Right ventricle myocardium inferior (tissue), 1 donor: ENCODE results near the gene CAMTA1. TPM values are rescaled to one million over a fixed set of nuclear protein-coding genes. Genes with fewer than 3 reads are reported as not detected.
"Not testable (repeated sequence)": the region's sequence is repeated elsewhere in the genome, so short reads cannot be mapped to it uniquely, and the experiment has no call there.

Experiments used
- ATAC-seq: fragments of 200-7000 bp; cut with Tn5 transposase; one replicate; pipeline ENCODE4 v1.9.1; 2020; ENCODE audit warnings: mild to moderate bottlenecking, moderate library complexity
- DNase-seq: peaks from one replicate; pipeline ENCODE4 v3.0.0; 2021; ENCODE audit errors: missing footprints
- intact Hi-C: fragments of 100-400 bp; cut with DNase I; formaldehyde crosslinking; loops from one replicate; pipeline ENCODE4 v1.11.0; 2022
- total RNA-seq: library from RNA; stranded (reverse); fragmentation: NEBNext Ultra II Directional; extraction: Animal tissue kit (Norgen Biotek cat#: 25700); gene quantifications from one replicate; pipeline ENCODE4 v1.2.1, GENCODE V29; 2021
- donor health status: DM: no; HTN: yes; CAD: no; lungs with severe emphysema.

CAMTA1 gene
- total RNA-seq, 1 donor from 2014 or later, result 159 TPM

DNA sequence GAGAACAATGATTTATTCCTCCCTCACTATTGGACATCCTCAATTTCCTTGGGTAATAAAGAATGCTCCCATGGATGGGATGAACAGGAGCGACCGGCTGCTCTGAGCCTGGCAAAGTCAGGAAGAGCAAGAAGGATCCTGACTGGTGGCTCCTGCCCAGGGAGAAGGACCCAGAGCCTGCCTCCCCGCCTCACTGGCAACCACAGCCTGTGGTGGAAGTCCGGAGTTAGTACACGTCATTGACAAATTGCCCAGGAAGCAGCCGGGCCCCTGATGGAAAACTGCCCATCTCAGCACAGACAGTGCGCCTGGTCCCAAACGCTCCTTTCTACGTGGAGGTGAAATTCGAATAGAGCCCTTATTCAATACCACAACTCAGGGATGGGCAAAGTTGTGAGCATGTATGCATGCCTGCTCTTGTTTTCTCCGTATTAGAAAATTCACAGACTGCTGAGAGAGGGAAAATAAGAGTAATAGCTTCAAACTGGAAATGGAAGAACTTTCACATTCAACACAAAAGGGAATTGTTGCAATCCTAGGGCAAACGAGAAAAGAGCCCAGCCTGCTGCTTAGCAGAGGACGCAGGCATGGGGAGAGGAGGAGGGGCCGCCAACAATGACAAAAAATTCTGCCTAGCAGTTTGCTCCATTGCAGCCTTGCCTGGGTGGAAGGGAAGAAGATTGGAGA is 588.8 kb downstream of the CAMTA1 start:
- DNase-seq (no peak), ATAC-seq (no peak)
- intact Hi-C loops, result loop anchor here (10.0 kb wide), 1 partner anchor 271 kb away; no protein-coding TSS in a partner anchor

DNA sequence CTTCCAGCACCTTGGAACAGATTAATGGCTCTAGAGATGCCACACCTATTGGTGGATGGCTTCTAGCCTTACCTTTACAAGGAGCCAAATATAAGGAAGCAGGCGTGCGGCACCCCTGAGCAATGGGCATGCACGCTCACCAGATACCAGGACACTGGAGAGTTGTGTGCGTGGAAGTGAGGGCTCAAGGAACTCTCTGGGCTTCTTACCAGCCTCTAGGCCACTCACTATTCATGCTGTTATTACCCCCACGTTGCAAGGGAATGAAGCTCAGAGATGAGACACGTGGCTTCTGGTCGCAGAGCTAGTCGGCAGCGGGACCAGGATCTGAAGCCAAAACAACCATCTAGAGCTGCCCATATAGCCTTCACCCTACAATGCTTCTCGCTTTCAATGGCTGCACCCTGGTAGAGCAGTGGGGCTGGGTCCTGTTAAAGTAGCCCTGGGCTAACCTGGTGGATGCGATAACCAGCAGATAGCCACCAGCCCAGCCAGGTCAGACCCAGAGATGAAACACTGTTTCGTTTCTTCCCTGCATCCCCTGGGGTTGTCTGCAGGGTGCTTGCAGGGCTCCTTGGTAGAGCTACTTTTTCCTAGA is 589.4 kb downstream of the CAMTA1 start:
- intact Hi-C loops, result loop anchor here (10.0 kb wide), 1 partner anchor 270 kb away; no protein-coding TSS in a partner anchor
- DNase-seq (no peak), ATAC-seq (no peak)

DNA sequence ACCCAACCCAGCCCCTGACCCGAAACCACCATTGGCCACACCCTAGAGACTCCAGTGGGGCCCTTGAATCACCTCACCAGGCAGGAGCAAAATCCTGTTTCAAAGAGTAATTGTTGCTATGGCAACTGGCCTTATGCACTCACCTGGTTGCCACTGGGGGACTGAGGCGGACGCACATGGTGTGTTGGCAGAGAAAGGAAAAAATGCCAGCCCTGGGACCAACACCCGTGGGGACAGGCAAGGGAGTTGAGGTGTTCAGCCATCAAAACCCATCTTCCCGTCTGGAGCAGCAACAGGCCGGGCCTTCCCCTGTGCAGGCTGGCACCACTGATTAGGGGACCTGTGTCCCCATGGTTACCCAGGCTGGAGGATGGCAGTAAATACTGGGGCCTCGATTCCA is 590.1 kb downstream of the CAMTA1 start:
- ATAC-seq (no peak), DNase-seq (no peak)
- intact Hi-C loops, result loop anchor here (10.0 kb wide), 1 partner anchor 269 kb away; no protein-coding TSS in a partner anchor

DNA sequence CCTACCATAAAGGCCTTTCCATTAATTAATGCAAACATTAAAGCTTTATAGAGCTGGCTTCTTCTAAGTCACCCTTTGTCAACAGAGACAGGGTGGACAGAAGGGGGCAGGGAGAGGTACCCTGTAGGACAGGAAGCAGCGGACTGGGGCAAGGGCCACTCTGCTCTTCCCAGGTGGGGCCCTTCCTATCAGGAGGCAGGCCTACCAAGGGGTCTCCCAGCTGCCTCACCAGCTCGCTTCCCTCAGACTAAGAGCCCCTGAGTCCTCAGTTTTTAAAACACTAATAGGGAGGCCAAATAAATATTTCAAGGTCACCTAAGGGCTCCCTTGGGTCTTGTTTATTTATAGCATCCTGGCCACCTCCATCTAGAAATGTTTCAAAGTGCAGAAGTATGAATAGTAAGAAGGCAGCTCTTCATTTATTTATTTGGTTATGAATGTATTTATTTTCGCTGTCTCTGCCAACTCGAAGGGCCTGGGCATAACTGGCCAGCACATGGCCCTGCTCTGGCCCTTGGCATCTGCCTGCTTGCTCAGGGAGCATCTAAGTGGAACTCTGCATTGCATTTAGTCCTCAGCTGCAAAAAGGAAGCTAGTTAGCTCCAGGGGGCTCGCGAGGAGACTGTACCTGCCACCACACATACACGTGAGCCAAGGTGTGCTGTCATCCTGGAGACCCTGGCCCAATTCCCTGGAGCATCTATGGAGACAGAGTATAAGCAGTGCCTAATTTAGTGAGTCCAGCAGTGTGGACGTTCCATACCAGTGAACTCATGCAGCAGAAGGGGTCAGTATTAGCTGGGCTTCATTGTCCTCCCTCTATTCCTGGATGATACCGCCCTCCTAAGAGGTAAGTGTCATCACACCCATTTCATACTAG is 590.8 kb downstream of the CAMTA1 start:
- ATAC-seq, result peak; percentile 29
- DNase-seq, result no peak
- intact Hi-C loops, result loop anchor here (10.0 kb wide), 1 partner anchor 269 kb away; no protein-coding TSS in a partner anchor

DNA sequence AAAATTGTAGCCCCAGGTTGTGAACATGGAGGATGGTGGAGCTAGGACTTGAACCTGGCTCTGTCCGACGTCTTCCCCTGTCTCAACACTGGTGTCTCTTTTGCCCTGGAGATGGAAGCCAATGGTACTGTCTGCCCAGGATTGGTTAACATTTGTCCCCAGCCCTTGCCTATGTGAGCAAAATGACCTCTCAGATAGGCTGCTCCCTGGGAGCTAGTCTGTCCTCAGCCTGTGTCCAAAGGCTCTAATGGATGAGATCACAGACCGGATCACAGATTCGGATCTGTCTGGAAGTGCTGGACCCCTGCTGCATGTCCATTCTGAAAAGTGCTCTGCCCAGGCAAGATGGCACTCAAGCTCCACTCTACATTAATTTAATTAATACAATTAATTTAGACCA is 591.4 kb downstream of the CAMTA1 start:
- ATAC-seq, result no peak
- no peak for DNase-seq
- intact Hi-C loops, result loop anchor here (10.0 kb wide), 1 partner anchor 268 kb away; no protein-coding TSS in a partner anchor

DNA sequence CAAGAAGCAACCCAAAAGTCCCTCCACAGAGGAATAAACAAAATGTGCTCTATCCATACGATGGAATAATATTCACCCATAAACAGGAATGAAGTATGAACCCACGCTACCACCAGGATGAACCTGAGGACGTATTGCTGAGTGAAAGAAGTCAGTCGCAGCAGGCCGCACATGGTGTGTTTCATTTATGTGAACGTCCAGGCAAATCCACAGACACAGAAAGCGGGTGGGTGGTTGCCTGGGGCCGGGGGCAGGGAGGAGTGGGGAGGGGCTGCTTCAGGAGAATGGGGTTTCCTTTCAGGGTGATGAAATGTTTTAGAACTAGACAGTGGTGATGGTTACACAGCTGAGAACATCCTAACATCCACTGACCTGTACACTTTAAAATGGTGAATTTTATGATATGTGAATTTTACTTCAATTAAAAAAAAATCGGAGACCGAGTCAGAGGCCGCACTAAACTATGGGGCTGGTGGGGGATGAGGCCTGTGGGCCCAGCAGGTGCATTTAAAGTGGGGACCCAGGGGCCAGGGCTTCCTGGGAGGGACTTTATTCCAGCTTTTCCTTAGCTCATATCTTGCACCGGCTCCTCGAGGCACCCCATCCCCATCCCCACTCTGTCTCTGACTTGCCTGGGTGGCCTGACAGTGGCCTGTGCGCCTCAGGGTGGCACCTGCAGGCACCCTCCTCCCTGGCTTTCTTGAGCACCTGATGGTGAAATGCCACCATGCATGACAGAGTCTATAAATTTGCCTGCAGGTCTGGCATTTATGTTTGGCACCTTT is 593.3 kb downstream of the CAMTA1 start:
- intact Hi-C loops, result loop anchor here (10.0 kb wide), 1 partner anchor 266 kb away; no protein-coding TSS in a partner anchor
- ATAC-seq (no peak), DNase-seq (no peak)

DNA sequence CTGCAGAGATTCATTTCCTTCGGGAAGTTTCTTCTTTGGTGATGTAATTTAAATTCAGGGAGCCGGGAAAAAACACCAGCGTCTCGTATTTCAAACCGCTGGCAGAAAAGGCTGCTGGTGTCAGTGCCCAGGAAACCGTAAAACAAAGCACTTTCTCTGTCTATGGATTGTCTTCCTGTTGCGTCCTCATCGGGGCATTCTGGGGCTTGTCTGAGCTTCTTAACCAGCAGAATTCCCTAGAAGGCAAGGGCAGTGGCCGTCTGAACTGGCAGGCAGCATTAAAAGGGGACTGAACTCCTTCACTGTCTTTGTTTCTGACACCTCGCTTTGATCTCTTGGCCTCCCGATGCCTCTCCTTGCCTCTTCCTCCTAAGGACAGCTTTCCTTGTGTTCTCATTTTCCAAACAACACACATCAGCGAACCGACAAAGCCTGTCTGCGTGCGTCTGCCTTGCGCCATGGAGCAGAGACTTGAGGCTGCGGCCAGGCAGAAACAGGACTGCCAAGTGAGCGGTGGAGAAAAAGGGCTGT is 594.3 kb downstream of the CAMTA1 start:
- intact Hi-C loops, result loop anchor here (10.0 kb wide), 1 partner anchor 265 kb away; no protein-coding TSS in a partner anchor
- ATAC-seq (no peak), DNase-seq (no peak)

DNA sequence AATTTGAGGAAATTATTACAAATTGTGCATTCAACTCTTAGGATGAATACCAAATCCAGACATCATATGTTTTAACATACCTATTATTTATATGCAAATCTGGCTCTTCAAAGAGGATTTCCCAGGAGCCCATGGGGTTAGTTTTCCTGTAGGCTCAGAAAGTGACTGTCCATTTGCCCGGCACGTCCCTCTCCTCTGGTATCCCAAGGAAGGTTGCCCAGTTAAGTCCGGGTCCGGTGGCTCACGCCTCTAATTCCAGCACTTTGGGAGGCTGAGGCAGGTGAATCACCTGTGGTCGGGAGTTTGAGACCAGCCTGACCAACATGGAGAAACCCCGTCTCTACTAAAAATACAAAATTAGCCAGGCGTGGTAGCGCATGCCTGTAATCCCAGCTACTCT is 594.8 kb downstream of the CAMTA1 start:
- intact Hi-C loops, ATAC-seq, DNase-seq: not testable (repeated sequence)

DNA sequence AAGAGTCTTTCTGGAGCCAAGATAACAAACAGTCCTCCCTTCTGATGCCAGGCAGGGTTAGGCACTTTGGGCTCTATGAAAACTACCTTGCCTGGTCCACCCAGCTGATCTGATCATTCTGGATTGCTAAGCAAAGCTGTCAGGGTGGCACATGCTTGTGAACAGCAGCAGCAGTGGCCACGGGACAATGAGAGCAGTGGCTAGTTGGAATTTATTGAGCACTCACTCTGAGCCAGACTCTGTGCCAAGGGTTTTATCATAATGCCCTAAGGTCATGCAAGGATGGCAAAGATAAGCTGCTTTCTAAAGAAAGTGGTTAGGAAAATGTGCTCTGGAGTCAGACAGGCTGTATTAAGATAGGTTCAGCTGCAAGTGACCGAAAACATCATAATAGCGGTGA is 595.5 kb downstream of the CAMTA1 start:
- intact Hi-C loops, result no loop called here
- ATAC-seq (no peak), DNase-seq (no peak)

DNA sequence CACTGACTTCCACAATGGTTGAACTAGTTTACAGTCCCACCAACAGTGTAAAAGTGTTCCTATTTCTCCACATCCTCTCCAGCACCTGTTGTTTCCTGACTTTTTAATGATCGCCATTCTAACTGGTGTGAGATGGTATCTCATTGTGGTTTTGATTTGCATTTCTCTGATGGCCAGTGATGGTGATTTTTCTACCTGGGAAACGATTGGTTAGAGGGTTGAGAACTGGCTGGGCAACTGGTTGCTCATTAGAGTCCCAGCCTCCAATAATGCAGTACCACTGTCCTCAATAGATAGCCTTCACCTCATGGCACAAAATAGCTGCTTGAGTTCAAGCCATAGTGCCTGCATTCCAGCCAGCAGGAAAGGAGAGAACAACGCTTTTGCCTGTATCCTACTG is 596.5 kb downstream of the CAMTA1 start:
- ATAC-seq, DNase-seq, intact Hi-C loops: not testable (repeated sequence)

DNA sequence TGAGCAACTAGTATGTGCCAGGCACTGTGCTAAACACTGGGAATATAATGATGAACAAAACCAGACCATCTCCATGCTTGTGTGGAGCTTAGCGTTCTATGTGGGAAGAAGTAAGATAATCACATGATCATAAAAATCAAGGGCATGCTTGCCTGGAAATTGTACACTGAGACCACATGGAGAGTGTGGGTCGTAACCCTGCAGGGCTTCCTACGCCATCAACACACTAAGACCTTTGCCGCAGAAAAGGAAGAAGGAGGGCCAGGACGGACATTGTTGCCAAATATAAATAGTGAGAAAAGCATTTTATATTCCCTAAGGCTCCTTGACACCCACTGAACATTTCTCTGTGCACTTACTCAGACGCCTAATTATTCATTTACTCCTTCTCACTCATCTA is 597.7 kb downstream of the CAMTA1 start:
- no peak for ATAC-seq
- no peak for DNase-seq
- intact Hi-C loops, result no loop called here

DNA sequence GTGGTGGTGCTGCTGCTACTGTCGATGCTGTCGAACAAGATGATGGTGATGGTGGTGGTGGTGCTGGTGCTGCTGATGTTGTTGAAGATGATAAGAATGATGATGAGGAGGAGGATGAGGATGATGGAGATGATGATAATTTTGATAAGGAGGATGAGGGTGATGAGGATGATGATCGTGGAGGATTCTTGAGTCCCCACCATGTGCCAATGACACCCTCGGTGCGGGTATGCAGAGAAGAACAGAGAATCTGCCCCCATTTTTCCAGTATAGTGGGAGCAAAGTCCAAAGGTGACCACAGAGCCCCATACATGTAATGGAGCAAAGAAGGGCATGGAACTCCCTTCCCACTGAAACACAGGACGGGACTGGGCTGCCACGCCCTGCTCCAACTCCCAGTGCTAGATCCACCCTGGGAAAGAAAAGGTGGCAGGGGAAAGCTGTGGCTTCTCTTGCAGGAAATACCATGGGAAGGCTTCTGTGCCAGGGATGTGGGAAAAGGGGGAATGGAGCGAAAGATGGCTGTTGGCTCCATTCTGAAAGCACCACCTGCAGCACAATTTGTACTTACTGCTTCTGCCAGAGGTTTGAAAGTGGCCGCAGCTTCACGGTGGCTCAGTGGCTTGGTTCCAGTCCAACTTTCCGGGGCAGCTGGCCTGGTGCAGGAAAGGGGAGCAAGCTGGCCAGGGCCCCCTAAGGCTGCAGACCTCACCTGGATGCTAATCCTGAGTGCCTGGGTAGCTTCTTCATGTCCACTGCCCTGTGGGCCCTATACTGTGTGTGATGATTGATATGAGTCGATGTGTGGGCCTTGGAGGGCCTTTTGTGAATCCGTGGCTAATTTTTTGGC is 598.6 kb downstream of the CAMTA1 start:
- DNase-seq, result no peak
- ATAC-seq, result no peak
- intact Hi-C loops, result no loop called here

DNA sequence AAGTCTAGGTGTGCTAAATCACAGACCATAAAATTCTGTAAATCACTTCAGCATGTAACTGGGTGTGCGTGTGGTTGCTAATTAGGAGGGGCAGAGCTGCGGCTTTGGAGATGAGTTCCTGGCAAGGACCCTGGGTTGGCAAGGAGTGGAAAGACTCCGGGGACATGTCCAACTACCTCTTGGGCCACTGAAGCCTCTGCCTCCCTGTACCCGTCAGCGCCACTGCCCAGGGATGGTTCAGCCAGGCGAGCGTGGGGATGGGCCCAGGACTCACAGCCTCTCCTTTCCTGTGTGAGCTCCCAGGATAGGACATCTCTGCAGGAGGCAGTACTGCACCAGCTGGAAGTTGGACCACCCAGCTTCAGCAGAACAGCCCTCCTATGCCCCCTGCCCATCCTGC is 599.4 kb downstream of the CAMTA1 start:
- ATAC-seq, result no peak
- DNase-seq, result no peak
- intact Hi-C loops, result no loop called here

DNA sequence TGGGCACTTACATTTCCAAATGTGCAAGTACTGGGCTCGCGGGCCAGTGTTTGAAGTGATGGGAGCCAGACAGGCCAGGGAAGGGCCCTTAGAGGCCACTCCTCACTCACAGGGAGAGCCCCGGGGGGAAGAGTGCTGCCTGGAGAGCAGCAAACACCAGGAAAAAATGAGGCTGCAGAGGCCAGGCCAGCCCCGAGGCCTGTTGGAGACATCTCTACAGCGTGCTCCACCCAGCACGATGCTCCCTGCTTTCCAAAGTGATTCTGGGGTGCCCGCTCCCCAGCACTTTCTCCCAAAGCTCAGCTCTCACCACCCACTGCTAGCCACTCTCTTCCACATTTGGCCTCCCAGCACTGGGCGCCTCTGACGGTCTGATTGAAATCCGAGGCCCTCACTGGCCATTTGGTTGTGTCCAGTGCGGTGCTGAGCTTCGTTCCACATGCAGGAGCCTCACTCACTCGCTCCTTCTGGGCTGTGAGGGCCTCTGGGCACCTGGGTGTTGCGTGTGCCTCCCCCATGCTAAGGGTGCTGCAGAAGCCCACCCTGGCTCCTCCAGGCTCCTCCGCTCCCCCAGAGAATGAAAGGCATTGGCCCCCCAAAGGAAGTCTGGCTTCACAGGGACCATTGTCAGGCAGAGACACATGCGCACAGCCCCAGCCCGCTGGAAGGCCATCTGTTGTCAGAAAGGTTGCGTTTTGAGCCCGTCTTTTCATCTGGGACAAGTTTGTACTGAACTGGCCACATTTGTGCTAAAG is 600.4 kb downstream of the CAMTA1 start:
- intact Hi-C loops, result no loop called here
- no peak for ATAC-seq
- no peak for DNase-seq

DNA sequence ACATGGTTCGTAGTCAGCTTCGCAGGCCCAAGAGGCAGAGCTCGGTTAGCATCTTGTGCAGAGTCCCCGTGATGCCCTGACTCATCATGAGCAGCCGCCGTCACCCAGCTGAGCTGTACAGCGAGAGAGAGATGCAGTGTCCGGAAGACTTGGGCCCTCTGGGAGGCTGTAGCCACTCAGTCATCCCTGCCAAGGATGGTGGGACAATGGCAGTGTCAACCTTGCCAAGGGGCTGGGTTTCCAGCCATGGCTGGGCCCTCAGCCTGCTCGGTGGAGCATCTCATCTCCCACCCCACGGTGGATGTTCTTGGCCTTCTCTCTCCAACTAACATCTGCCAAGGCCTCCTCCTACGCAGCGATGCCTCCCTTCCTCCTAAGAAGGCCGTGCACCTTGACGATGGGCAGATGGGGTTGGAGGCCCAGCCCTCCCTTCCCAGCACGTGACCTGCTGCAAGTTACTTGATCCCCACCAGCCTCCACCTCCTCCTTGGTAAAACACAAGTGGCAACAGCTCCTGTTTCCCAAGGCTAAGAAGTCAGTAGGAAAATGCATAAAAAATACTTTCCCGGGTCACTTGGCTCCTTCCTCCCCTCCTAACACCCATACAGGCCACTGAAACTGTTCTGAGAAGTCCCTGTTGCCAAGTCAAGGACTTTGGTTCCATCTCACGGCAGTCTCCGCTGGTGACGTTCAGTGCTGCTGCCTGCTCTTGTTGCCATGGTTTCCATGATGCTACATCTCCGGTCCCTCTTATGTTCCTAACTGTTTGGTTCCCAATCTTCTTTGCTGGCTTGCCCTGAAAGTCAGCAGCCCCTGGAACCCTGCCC is 601.2 kb downstream of the CAMTA1 start:
- no peak for ATAC-seq
- intact Hi-C loops, result no loop called here
- no peak for DNase-seq
